ENCODE results near the gene FBN1. TPM values are rescaled to one million over a fixed set of nuclear protein-coding genes. Genes with fewer than 3 reads are reported as not detected.

The FBN1 gene
- total RNA-seq, 1 experiment from 2014 or later: 0.43 TPM

DNA sequence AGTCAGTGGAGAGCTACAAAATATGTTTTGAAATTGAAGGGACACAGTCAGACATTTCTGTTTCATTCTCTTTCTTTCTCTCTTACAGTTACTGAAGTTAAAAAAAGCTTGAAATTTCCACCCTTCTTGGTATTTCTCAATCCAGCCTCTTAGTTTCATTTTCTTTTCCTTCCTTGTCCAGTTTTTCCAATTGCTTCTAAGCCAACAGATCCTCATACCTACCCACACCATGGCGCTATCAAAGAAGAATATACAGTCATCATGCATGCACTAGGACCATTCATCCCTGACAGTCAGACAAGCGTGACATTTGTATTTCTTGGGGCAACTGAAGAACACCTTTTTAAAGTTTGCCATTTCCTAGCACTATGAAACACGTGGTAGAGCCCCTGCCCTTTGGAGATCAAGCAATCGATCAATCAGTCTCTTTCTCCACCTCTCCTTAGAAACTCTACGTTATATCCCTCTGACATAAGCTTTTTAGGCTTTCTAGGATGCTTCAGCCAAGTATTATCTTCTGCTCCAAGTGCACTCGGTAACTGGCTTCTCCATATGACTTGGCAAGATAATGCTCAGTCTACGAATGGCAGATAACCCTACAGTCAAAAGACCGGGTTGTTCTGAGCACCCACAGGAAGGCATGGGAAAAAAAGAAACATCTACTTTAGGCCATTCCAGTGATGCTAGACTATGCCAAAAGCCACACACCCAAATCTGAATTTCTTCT, 65.4 kb downstream of the FBN1 start:
- peaks cover 9% of the 10 kb centered on the region for H3K27me3 Mint-ChIP-seq (ENCODE audit: insufficient read depth, unreplicated experiment)
- no peaks in the 10 kb centered on the region for H3K9me3 Mint-ChIP-seq (ENCODE audit: unreplicated experiment)
- no peak overlapping the region for H3K4me3 Mint-ChIP-seq (ENCODE audit: unreplicated experiment)
- no peaks in the 10 kb centered on the region for H3K36me3 Mint-ChIP-seq (ENCODE audit: insufficient read depth, unreplicated experiment)
- ChIA-PET POLR2A (no interaction called here), CTCF (no interaction called here)
- no peaks in the 10 kb centered on the region for H3K9me3 ChIP-seq
- H3K4me1 ChIP-seq: no peaks in the 10 kb centered on the region
- no peaks in the 10 kb centered on the region for H3K4me1 Mint-ChIP-seq (ENCODE audit: low read depth, unreplicated experiment)
- H3K36me3 ChIP-seq (ENCODE audit: control insufficient read depth, insufficient read depth, low read length): no peaks in the 10 kb centered on the region
- no peak overlapping the region for H3K4me3 ChIP-seq (ENCODE audit: low read depth, low read length)
- intact Hi-C loops (cut with micrococcal nuclease; ENCODE audit: unreplicated experiment): no loop called here
- BruUV-seq (replicated peaks): no TSS peak
- TF ChIP-seq, protein P1, sequence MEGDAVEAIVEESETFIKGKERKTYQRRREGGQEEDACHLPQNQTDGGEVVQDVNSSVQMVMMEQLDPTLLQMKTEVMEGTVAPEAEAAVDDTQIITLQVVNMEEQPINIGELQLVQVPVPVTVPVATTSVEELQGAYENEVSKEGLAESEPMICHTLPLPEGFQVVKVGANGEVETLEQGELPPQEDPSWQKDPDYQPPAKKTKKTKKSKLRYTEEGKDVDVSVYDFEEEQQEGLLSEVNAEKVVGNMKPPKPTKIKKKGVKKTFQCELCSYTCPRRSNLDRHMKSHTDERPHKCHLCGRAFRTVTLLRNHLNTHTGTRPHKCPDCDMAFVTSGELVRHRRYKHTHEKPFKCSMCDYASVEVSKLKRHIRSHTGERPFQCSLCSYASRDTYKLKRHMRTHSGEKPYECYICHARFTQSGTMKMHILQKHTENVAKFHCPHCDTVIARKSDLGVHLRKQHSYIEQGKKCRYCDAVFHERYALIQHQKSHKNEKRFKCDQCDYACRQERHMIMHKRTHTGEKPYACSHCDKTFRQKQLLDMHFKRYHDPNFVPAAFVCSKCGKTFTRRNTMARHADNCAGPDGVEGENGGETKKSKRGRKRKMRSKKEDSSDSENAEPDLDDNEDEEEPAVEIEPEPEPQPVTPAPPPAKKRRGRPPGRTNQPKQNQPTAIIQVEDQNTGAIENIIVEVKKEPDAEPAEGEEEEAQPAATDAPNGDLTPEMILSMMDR (IDR thresholded peaks at IDR 0.05; ENCODE audit: insufficient read depth in 1 of 2, low read depth in 1 of 2, low read length in 1 of 2, severe bottlenecking in 1 of 2, unreplicated experiment in 1 of 2): no peak
- no peaks in the 10 kb centered on the region for H3K27me3 ChIP-seq (replicated peaks; ENCODE audit: control insufficient read depth, insufficient read depth, low read length)
- DNase-seq: no peak
- H3K27ac Mint-ChIP-seq (ENCODE audit: unreplicated experiment): no peak overlapping the region

DNA sequence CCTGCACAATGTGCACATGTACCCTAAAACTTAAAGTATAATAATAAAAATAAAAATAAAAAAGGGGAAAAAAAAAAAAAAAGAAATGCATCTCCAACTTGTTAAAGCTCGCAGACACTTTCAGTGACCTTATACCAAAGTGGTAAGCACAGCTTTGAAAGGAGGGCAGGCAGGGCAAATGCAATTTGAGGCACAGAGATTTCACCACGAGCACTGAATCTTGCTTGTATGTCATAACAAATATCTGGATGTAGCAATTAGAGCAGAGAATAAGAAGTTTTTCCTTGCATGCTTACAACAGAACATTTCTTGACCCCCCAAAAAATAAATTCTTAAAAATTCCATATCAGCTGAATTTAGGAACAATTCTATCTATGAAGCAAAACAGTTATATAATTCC, 66.5 kb downstream of the FBN1 start:
- DNase-seq: no peak
- H3K9me3 ChIP-seq: no peaks in the 10 kb centered on the region
- H3K27me3 ChIP-seq (replicated peaks; ENCODE audit: control insufficient read depth, insufficient read depth, low read length): no peaks in the 10 kb centered on the region
- no peak overlapping the region for H3K27ac Mint-ChIP-seq (ENCODE audit: unreplicated experiment)
- H3K4me1 ChIP-seq: no peaks in the 10 kb centered on the region
- BruUV-seq (replicated peaks): no TSS peak
- ChIA-PET POLR2A (no interaction called here), CTCF (no interaction called here)
- H3K36me3 Mint-ChIP-seq (ENCODE audit: insufficient read depth, unreplicated experiment): no peaks in the 10 kb centered on the region
- intact Hi-C loops (cut with micrococcal nuclease; ENCODE audit: unreplicated experiment): no loop called here
- H3K9me3 Mint-ChIP-seq (ENCODE audit: unreplicated experiment): no peaks in the 10 kb centered on the region
- H3K4me3 Mint-ChIP-seq (ENCODE audit: unreplicated experiment): no peak overlapping the region
- H3K36me3 ChIP-seq (ENCODE audit: control insufficient read depth, insufficient read depth, low read length): no peaks in the 10 kb centered on the region
- H3K4me1 Mint-ChIP-seq (ENCODE audit: low read depth, unreplicated experiment): no peaks in the 10 kb centered on the region
- TF ChIP-seq, protein P1 (IDR thresholded peaks at IDR 0.05; ENCODE audit: insufficient read depth in 1 of 2, low read depth in 1 of 2, low read length in 1 of 2, severe bottlenecking in 1 of 2, unreplicated experiment in 1 of 2): no peak
- peaks cover 9% of the 10 kb centered on the region for H3K27me3 Mint-ChIP-seq (ENCODE audit: insufficient read depth, unreplicated experiment)
- H3K4me3 ChIP-seq (ENCODE audit: low read depth, low read length): no peak overlapping the region

DNA sequence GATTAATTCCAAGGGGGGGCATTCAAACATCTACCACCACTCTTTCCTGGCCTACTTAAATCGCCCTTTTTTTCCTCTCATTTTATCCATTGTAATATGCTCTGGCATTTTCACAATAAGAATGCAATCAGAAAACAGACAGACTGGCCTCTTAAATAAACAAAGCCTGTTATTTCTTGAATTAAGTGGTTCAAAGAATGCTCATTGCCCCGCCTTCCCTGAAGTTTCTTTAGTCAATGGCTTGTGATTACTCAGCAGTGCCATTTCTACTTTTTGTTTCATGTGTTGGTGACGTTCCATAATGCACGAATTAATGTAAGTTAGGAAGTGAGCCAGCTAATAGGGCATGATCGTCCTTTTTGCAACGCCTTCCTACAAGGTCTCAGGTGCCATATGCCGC, 68.0 kb downstream of the FBN1 start:
- H3K4me3 ChIP-seq (ENCODE audit: low read depth, low read length): no peak overlapping the region
- Mint-ChIP-seq H3K27me3 (ENCODE audit: insufficient read depth, unreplicated experiment) (peaks cover 11% of the 10 kb centered on the region), H3K9me3 (ENCODE audit: unreplicated experiment) (no peaks in the 10 kb centered on the region), H3K4me1 (ENCODE audit: low read depth, unreplicated experiment) (no peaks in the 10 kb centered on the region), H3K4me3 (ENCODE audit: unreplicated experiment) (no peak overlapping the region), H3K36me3 (ENCODE audit: insufficient read depth, unreplicated experiment) (no peaks in the 10 kb centered on the region), H3K27ac (ENCODE audit: unreplicated experiment) (no peak overlapping the region)
- no peak for DNase-seq
- no TSS peak for BruUV-seq (replicated peaks)
- H3K9me3 ChIP-seq: no peaks in the 10 kb centered on the region
- H3K4me1 ChIP-seq: no peaks in the 10 kb centered on the region
- CTCF ChIA-PET: no interaction called here
- POLR2A ChIA-PET: no interaction called here
- H3K27me3 ChIP-seq (replicated peaks; ENCODE audit: control insufficient read depth, insufficient read depth, low read length): no peaks in the 10 kb centered on the region
- H3K36me3 ChIP-seq (ENCODE audit: control insufficient read depth, insufficient read depth, low read length): no peaks in the 10 kb centered on the region
- intact Hi-C loops (cut with micrococcal nuclease; ENCODE audit: unreplicated experiment): no loop called here
- TF ChIP-seq, protein P1 (IDR thresholded peaks at IDR 0.05; ENCODE audit: insufficient read depth in 1 of 2, low read depth in 1 of 2, low read length in 1 of 2, severe bottlenecking in 1 of 2, unreplicated experiment in 1 of 2): no peak
